Measurements from ENCODE around the gene PREX1.

Gene PREX1

GRCh38 chr20:48791666-48792071 is 36.1 kb downstream of the PREX1 start:
- Histone ChIP-seq H3K4me1 (ENCODE audit: insufficient read depth, low read length) (peaks cover 38% of the 10 kb centered on the region), H3K9me3 (ENCODE audit: control insufficient read depth, insufficient read depth, low read length) (no peaks in the 10 kb centered on the region), H3K9ac (ENCODE audit: low read depth, low read length) (no peak overlapping the region)

GRCh38 chr20:48791014-48791413 is 36.8 kb downstream of the PREX1 start:
- Histone ChIP-seq H3K4me1 (ENCODE audit: insufficient read depth, low read length) (peaks cover 38% of the 10 kb centered on the region), H3K9ac (ENCODE audit: low read depth, low read length) (no peak overlapping the region), H3K9me3 (ENCODE audit: control insufficient read depth, insufficient read depth, low read length) (no peaks in the 10 kb centered on the region), H3K36me3 (ENCODE audit: insufficient read depth, low read length) (no peaks in the 10 kb centered on the region)

More at GRCh38 chr20:48791666-48792071, 36.1 kb downstream of the PREX1 start:
- no peaks in the 10 kb centered on the region for H3K36me3 ChIP-seq (ENCODE audit: insufficient read depth, low read length)

- Histone ChIP-seq H3K9ac (ENCODE audit: low read depth, low read length) (no peak overlapping the region), H3K4me1 (ENCODE audit: insufficient read depth, low read length) (peaks cover 35% of the 10 kb centered on the region), H3K36me3 (ENCODE audit: insufficient read depth, low read length) (no peaks in the 10 kb centered on the region), H3K9me3 (ENCODE audit: control insufficient read depth, insufficient read depth, low read length) (no peaks in the 10 kb centered on the region)
Measured at GRCh38 chr20:48790473-48791003, 37.3 kb downstream of the PREX1 start.

GRCh38 chr20:48789781-48790472 is 37.9 kb downstream of the PREX1 start:
- H3K9ac ChIP-seq (ENCODE audit: low read depth, low read length) = no peak overlapping the region
- no peaks in the 10 kb centered on the region for H3K9me3 ChIP-seq (ENCODE audit: control insufficient read depth, insufficient read depth, low read length)
- peaks cover 34% of the 10 kb centered on the region for H3K4me1 ChIP-seq (ENCODE audit: insufficient read depth, low read length)
- no peaks in the 10 kb centered on the region for H3K36me3 ChIP-seq (ENCODE audit: insufficient read depth, low read length)

GRCh38 chr20:48789185-48789668 is 38.6 kb downstream of the PREX1 start:
- Histone ChIP-seq H3K4me1 (ENCODE audit: insufficient read depth, low read length) (peaks cover 32% of the 10 kb centered on the region), H3K9ac (ENCODE audit: low read depth, low read length) (no peak overlapping the region), H3K9me3 (ENCODE audit: control insufficient read depth, insufficient read depth, low read length) (no peaks in the 10 kb centered on the region), H3K36me3 (ENCODE audit: insufficient read depth, low read length) (no peaks in the 10 kb centered on the region)

GRCh38 chr20:48788486-48789072 is 39.2 kb downstream of the PREX1 start:
- Histone ChIP-seq H3K4me1 (ENCODE audit: insufficient read depth, low read length) (peaks cover 26% of the 10 kb centered on the region), H3K9me3 (ENCODE audit: control insufficient read depth, insufficient read depth, low read length) (no peaks in the 10 kb centered on the region), H3K9ac (ENCODE audit: low read depth, low read length) (no peak overlapping the region), H3K36me3 (ENCODE audit: insufficient read depth, low read length) (no peaks in the 10 kb centered on the region)

- Histone ChIP-seq H3K9ac (ENCODE audit: low read depth, low read length) (no peak overlapping the region; the same call in 1 of the 2 replicates), H3K9me3 (ENCODE audit: control insufficient read depth, insufficient read depth, low read length) (no peaks in the 10 kb centered on the region), H3K4me1 (ENCODE audit: insufficient read depth, low read length) (peaks cover 24% of the 10 kb centered on the region), H3K36me3 (ENCODE audit: insufficient read depth, low read length) (no peaks in the 10 kb centered on the region)
Measured at GRCh38 chr20:48787861-48788375, 39.9 kb downstream of the PREX1 start.

- Histone ChIP-seq H3K4me1 (ENCODE audit: insufficient read depth, low read length) (peaks cover 24% of the 10 kb centered on the region), H3K36me3 (ENCODE audit: insufficient read depth, low read length) (no peaks in the 10 kb centered on the region), H3K9me3 (ENCODE audit: control insufficient read depth, insufficient read depth, low read length) (no peaks in the 10 kb centered on the region), H3K9ac (ENCODE audit: low read depth, low read length) (no peak overlapping the region; the same call in 1 of the 2 replicates)
Measured at GRCh38 chr20:48786951-48787705, 40.7 kb downstream of the PREX1 start.

GRCh38 chr20:48785801-48786200 is 42.0 kb downstream of the PREX1 start:
- Histone ChIP-seq H3K4me1 (ENCODE audit: insufficient read depth, low read length) (peaks cover 28% of the 10 kb centered on the region), H3K9me3 (ENCODE audit: control insufficient read depth, insufficient read depth, low read length) (no peaks in the 10 kb centered on the region), H3K9ac (ENCODE audit: low read depth, low read length) (no peak overlapping the region), H3K36me3 (ENCODE audit: insufficient read depth, low read length) (no peaks in the 10 kb centered on the region)

GRCh38 chr20:48785256-48785655 is 42.5 kb downstream of the PREX1 start:
- H3K9me3 ChIP-seq (ENCODE audit: control insufficient read depth, insufficient read depth, low read length) = no peaks in the 10 kb centered on the region
- no peak overlapping the region for H3K9ac ChIP-seq (ENCODE audit: low read depth, low read length)
- H3K4me1 ChIP-seq (ENCODE audit: insufficient read depth, low read length) = peaks cover 22% of the 10 kb centered on the region
- no peaks in the 10 kb centered on the region for H3K36me3 ChIP-seq (ENCODE audit: insufficient read depth, low read length)

- Histone ChIP-seq H3K4me1 (ENCODE audit: insufficient read depth, low read length) (peaks cover 17% of the 10 kb centered on the region), H3K9ac (ENCODE audit: low read depth, low read length) (no peak overlapping the region)
Measured at GRCh38 chr20:48784273-48784641, 43.5 kb downstream of the PREX1 start.

GRCh38 chr20:48783533-48784272 is 44.1 kb downstream of the PREX1 start:
- peaks cover 17% of the 10 kb centered on the region for H3K4me1 ChIP-seq (ENCODE audit: insufficient read depth, low read length)
- H3K9ac ChIP-seq (ENCODE audit: low read depth, low read length) = no peak overlapping the region
- H3K36me3 ChIP-seq (ENCODE audit: insufficient read depth, low read length) = no peaks in the 10 kb centered on the region
- H3K9me3 ChIP-seq (ENCODE audit: control insufficient read depth, insufficient read depth, low read length) = no peaks in the 10 kb centered on the region

More at GRCh38 chr20:48784273-48784641, 43.5 kb downstream of the PREX1 start:
- Histone ChIP-seq H3K9me3 (ENCODE audit: control insufficient read depth, insufficient read depth, low read length) (no peaks in the 10 kb centered on the region), H3K36me3 (ENCODE audit: insufficient read depth, low read length) (no peaks in the 10 kb centered on the region)

GRCh38 chr20:48782901-48783308 is 44.9 kb downstream of the PREX1 start:
- peaks cover 15% of the 10 kb centered on the region for H3K4me1 ChIP-seq (ENCODE audit: insufficient read depth, low read length)
- H3K9me3 ChIP-seq (ENCODE audit: control insufficient read depth, insufficient read depth, low read length) = no peaks in the 10 kb centered on the region
- H3K9ac ChIP-seq (ENCODE audit: low read depth, low read length) = no peak overlapping the region
- H3K36me3 ChIP-seq (ENCODE audit: insufficient read depth, low read length) = no peaks in the 10 kb centered on the region

GRCh38 chr20:48782053-48782452 is 45.7 kb downstream of the PREX1 start:
- H3K9ac ChIP-seq (ENCODE audit: low read depth, low read length) = no peak overlapping the region
- H3K36me3 ChIP-seq (ENCODE audit: insufficient read depth, low read length) = no peaks in the 10 kb centered on the region
- peaks cover 7% of the 10 kb centered on the region for H3K4me1 ChIP-seq (ENCODE audit: insufficient read depth, low read length)
- no peaks in the 10 kb centered on the region for H3K9me3 ChIP-seq (ENCODE audit: control insufficient read depth, insufficient read depth, low read length)
